Activated T-cell treated with anti-CD3 and anti-CD28 coated beads, Interleukin-2, amount 50 U/mL, for 72 hours (primary cell): ENCODE results near the gene PLB1. TPM values are rescaled to one million over a fixed set of nuclear protein-coding genes. Genes with fewer than 3 reads are reported as not detected.

Experiments
- ATAC-seq, 2 donors: fragments of 150-1000 bp; cut with Tn5 transposase; replicated peaks in 1 of 2; 2 replicates each; pipeline ENCODE4 v1.10.0; 2021; ENCODE audit warnings: moderate library complexity in 2 of 2, mild to moderate bottlenecking in 1 of 2
- DNase-seq, 2 donors: peaks; one replicate each; pipeline ENCODE4 v3.0.0; 2021 to 2022; ENCODE audit warnings: mixed read lengths in 1 of 2
- H3K27ac Mint-ChIP-seq: one replicate; pipeline ENCODE4 v1.8.0; 2022; ENCODE audit warnings: mild to moderate bottlenecking, moderate library complexity, mixed read lengths
- H3K27me3 Mint-ChIP-seq: one replicate; pipeline ENCODE4 v1.8.0; 2022; ENCODE audit warnings: low read depth, mixed read lengths
- H3K36me3 Mint-ChIP-seq, 2 donors: one replicate each; pipeline ENCODE4 v1.8.0; 2022; ENCODE audit warnings: mixed read lengths in 2 of 2, mild to moderate bottlenecking in 1 of 2; ENCODE audit not compliant: insufficient read depth in 2 of 2
- H3K4me1 Mint-ChIP-seq: one replicate; pipeline ENCODE4 v1.8.0; 2022; ENCODE audit warnings: low read depth, mixed read lengths
- H3K4me3 Mint-ChIP-seq, 2 donors: one replicate each; pipeline ENCODE4 v1.8.0; 2022; ENCODE audit warnings: mild to moderate bottlenecking in 2 of 2, mixed read lengths in 2 of 2, moderate library complexity in 2 of 2
- H3K9me3 Mint-ChIP-seq, 2 donors: one replicate each; pipeline ENCODE4 v1.8.0; 2022; ENCODE audit warnings: mixed read lengths in 2 of 2
- total RNA-seq, 2 donors: library from RNA; stranded (reverse); gene quantifications; one replicate each; pipeline ENCODE4 v1.2.3, GENCODE V29; 2022

The PLB1 gene
- total RNA-seq, 2 donors from 2014 or later = 0.72 to 1.9 TPM

- peak in 1 of 2 donors; percentile 40 for ATAC-seq
- no peak overlapping the region for H3K4me3 Mint-ChIP-seq
- no peaks in the 10 kb centered on the region for H3K27me3 Mint-ChIP-seq
- DNase-seq = no peak
- H3K4me1 Mint-ChIP-seq = peaks cover 7% of the 10 kb centered on the region
- no peak overlapping the region for H3K27ac Mint-ChIP-seq
- no peaks in the 10 kb centered on the region for H3K9me3 Mint-ChIP-seq
- no peaks in the 10 kb centered on the region for H3K36me3 Mint-ChIP-seq
Observed at GRCh38 chr2:28552045-28552823, 56.4 kb downstream of the PLB1 start.

GRCh38 chr2:28556303-28556702 is 60.4 kb downstream of the PLB1 start:
- no peaks in the 10 kb centered on the region for H3K36me3 Mint-ChIP-seq
- ATAC-seq = no peak
- H3K9me3 Mint-ChIP-seq = no peaks in the 10 kb centered on the region
- H3K4me3 Mint-ChIP-seq = no peak overlapping the region
- H3K27ac Mint-ChIP-seq = no peak overlapping the region
- no peaks in the 10 kb centered on the region for H3K27me3 Mint-ChIP-seq
- H3K4me1 Mint-ChIP-seq = peaks cover 7% of the 10 kb centered on the region
- no peak for DNase-seq

GRCh38 chr2:28557389-28558131 is 61.7 kb downstream of the PLB1 start:
- Mint-ChIP-seq H3K27ac (no peak overlapping the region), H3K4me1 (no peaks in the 10 kb centered on the region), H3K36me3 (no peaks in the 10 kb centered on the region), H3K4me3 (no peak overlapping the region), H3K27me3 (no peaks in the 10 kb centered on the region), H3K9me3 (no peaks in the 10 kb centered on the region)
- no peak for DNase-seq
- ATAC-seq = no peak

GRCh38 chr2:28558158-28558820 is 62.4 kb downstream of the PLB1 start:
- no peak overlapping the region for H3K27ac Mint-ChIP-seq
- H3K9me3 Mint-ChIP-seq = no peaks in the 10 kb centered on the region
- H3K36me3 Mint-ChIP-seq = no peaks in the 10 kb centered on the region
- H3K27me3 Mint-ChIP-seq = no peaks in the 10 kb centered on the region
- H3K4me3 Mint-ChIP-seq = no peak overlapping the region
- no peak for ATAC-seq
- H3K4me1 Mint-ChIP-seq = no peaks in the 10 kb centered on the region
- no peak for DNase-seq

- H3K27me3 Mint-ChIP-seq = no peaks in the 10 kb centered on the region
- ATAC-seq = no peak
- DNase-seq = no peak
- H3K27ac Mint-ChIP-seq = no peak overlapping the region
- no peaks in the 10 kb centered on the region for H3K9me3 Mint-ChIP-seq
- H3K4me1 Mint-ChIP-seq = no peaks in the 10 kb centered on the region
- no peaks in the 10 kb centered on the region for H3K36me3 Mint-ChIP-seq
- H3K4me3 Mint-ChIP-seq = no peak overlapping the region
Observed at GRCh38 chr2:28558918-28559317, 63.1 kb downstream of the PLB1 start.

GRCh38 chr2:28563869-28564268 is 68.0 kb downstream of the PLB1 start:
- Mint-ChIP-seq H3K27ac (no peak overlapping the region), H3K27me3 (peaks cover under 1% of the 10 kb centered on the region), H3K4me1 (peaks cover 15% of the 10 kb centered on the region), H3K4me3 (no peak overlapping the region), H3K36me3 (no peaks in the 10 kb centered on the region), H3K9me3 (no peaks in the 10 kb centered on the region)
- DNase-seq = no peak
- ATAC-seq = no peak

- ATAC-seq = no peak
- Mint-ChIP-seq H3K4me1 (peaks cover 15% of the 10 kb centered on the region), H3K9me3 (no peaks in the 10 kb centered on the region), H3K27ac (no peak overlapping the region), H3K4me3 (no peak overlapping the region), H3K27me3 (peaks cover 5% of the 10 kb centered on the region), H3K36me3 (no peaks in the 10 kb centered on the region)
- DNase-seq = no peak
Observed at GRCh38 chr2:28564346-28564745, 68.5 kb downstream of the PLB1 start.

- no peak for DNase-seq
- H3K4me3 Mint-ChIP-seq = no peak overlapping the region
- no peak for ATAC-seq
- no peaks in the 10 kb centered on the region for H3K9me3 Mint-ChIP-seq
- peaks cover 6% of the 10 kb centered on the region for H3K27me3 Mint-ChIP-seq
- no peak overlapping the region for H3K27ac Mint-ChIP-seq
- no peaks in the 10 kb centered on the region for H3K36me3 Mint-ChIP-seq
- H3K4me1 Mint-ChIP-seq = peaks cover 15% of the 10 kb centered on the region
Observed at GRCh38 chr2:28565033-28565432, 69.2 kb downstream of the PLB1 start.

- no peak for ATAC-seq
- Mint-ChIP-seq H3K4me1 (peaks cover 15% of the 10 kb centered on the region), H3K27ac (no peak overlapping the region), H3K4me3 (peak overlapping the region; percentile 88), H3K36me3 (peaks cover 0 to 2% of the 10 kb centered on the region in 2 donors), H3K27me3 (peaks cover 6% of the 10 kb centered on the region), H3K9me3 (peaks cover 0 to 2% of the 10 kb centered on the region in 2 donors)
- no peak for DNase-seq
Observed at GRCh38 chr2:28565720-28566295, 69.9 kb downstream of the PLB1 start.

GRCh38 chr2:28566521-28567041 is 70.7 kb downstream of the PLB1 start:
- Mint-ChIP-seq H3K4me3 (peak overlapping the region; percentile 88), H3K27me3 (peaks cover 11% of the 10 kb centered on the region), H3K4me1 (peaks cover 15% of the 10 kb centered on the region), H3K27ac (no peak overlapping the region), H3K36me3 (peaks cover 0 to 4% of the 10 kb centered on the region in 2 donors), H3K9me3 (peaks cover 2 to 4% of the 10 kb centered on the region in 2 donors)
- DNase-seq (peak; percentile 91 to 96), ATAC-seq (peak; percentile 96 to 98)

- peaks cover 0 to 4% of the 10 kb centered on the region in 2 donors for H3K36me3 Mint-ChIP-seq
- peaks cover 2 to 4% of the 10 kb centered on the region in 2 donors for H3K9me3 Mint-ChIP-seq
- H3K27ac Mint-ChIP-seq = peak overlapping the region; percentile 84
- H3K4me1 Mint-ChIP-seq = peaks cover 15% of the 10 kb centered on the region
- peaks cover 15% of the 10 kb centered on the region for H3K27me3 Mint-ChIP-seq
- ATAC-seq = peak; percentile 41 to 42
- peak overlapping the region; percentile 88 for H3K4me3 Mint-ChIP-seq
- peak; percentile 12 to 29 for DNase-seq
Observed at GRCh38 chr2:28567061-28567471, 71.2 kb downstream of the PLB1 start.

GRCh38 chr2:28568036-28568435 is 72.2 kb downstream of the PLB1 start:
- peaks cover 15% of the 10 kb centered on the region for H3K4me1 Mint-ChIP-seq
- peaks cover 2 to 4% of the 10 kb centered on the region in 2 donors for H3K9me3 Mint-ChIP-seq
- H3K27me3 Mint-ChIP-seq = peaks cover 22% of the 10 kb centered on the region
- ATAC-seq (no peak), DNase-seq (no peak)
- peak overlapping the region; percentile 21 for H3K27ac Mint-ChIP-seq
- H3K4me3 Mint-ChIP-seq = peak overlapping the region; percentile 88
- peaks cover 0 to 4% of the 10 kb centered on the region in 2 donors for H3K36me3 Mint-ChIP-seq
